ENCODE measurements around the gene GAS2L1.

- TF ChIP-seq, protein P1, sequence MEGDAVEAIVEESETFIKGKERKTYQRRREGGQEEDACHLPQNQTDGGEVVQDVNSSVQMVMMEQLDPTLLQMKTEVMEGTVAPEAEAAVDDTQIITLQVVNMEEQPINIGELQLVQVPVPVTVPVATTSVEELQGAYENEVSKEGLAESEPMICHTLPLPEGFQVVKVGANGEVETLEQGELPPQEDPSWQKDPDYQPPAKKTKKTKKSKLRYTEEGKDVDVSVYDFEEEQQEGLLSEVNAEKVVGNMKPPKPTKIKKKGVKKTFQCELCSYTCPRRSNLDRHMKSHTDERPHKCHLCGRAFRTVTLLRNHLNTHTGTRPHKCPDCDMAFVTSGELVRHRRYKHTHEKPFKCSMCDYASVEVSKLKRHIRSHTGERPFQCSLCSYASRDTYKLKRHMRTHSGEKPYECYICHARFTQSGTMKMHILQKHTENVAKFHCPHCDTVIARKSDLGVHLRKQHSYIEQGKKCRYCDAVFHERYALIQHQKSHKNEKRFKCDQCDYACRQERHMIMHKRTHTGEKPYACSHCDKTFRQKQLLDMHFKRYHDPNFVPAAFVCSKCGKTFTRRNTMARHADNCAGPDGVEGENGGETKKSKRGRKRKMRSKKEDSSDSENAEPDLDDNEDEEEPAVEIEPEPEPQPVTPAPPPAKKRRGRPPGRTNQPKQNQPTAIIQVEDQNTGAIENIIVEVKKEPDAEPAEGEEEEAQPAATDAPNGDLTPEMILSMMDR (IDR thresholded peaks at IDR 0.05; ENCODE audit: insufficient read depth, low read length), result no peak
- TF ChIP-seq POLR2AphosphoS5 (IDR thresholded peaks at IDR 0.05; ENCODE audit: low read depth) (no peak), REST (IDR thresholded peaks at IDR 0.05; ENCODE audit: insufficient replicate concordance, low read depth) (no peak), GABPA (IDR thresholded peaks at IDR 0.05; ENCODE audit: low read depth) (no peak)
These were observed 30.5 kb upstream of the GAS2L1 start for GRCh38 chr22:29275819-29276565.

Measured in HL-60 (cell line).